Hindlimb muscle (tissue), 1 donor: ENCODE measurements around the gene DMD. TPM values are rescaled to one million over a fixed set of nuclear protein-coding genes. Genes with fewer than 3 reads are reported as not detected.

ENCODE experiments used
- DNase-seq: peaks from one replicate; pipeline ENCODE4 v3.0.0-alpha.2; 2013
- polyA plus RNA-seq: library from polyadenylated mRNA; unstranded; fragments of 120-200 nt; gene quantifications from one replicate; pipeline ENCODE4 v1.2.1, GENCODE V29; 2013; ENCODE audit not compliant: insufficient read length

The DMD gene
- polyA plus RNA-seq, 1 donor: 88.9 TPM

- DNase-seq: no peak
Observed at GRCh38 chrX:31329298-31329697, 1882.1 kb downstream of the DMD start.

DNA sequence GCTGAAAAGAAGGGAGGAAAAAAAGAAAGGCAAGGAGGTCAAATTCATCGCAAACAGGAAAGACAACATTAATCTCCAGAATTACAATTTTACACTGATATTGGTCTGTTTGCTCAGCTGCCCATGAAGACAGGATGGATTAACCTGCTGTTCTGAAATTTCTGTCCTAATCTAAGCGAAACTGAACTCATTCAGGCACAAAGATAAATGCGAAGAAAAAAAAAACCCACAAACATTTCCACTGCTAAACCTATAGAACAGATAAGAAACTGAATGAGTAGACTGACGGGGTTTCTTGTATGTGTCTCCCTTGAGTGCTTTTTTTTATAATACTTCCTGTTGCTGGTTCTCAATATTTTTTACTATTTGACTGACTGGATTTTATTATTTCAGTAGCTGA lies 1887.7 kb downstream of the DMD start:
- no peak for DNase-seq

- DNase-seq: no peak
Observed at GRCh38 chrX:31320740-31321139, 1890.6 kb downstream of the DMD start.

- no peak for DNase-seq
Observed at GRCh38 chrX:31319586-31319985, 1891.8 kb downstream of the DMD start.

- DNase-seq: no peak
Observed at GRCh38 chrX:31318866-31319265, 1892.5 kb downstream of the DMD start.

GRCh38 chrX:31316340-31316991 lies 1894.9 kb downstream of the DMD start:
- DNase-seq: no peak

GRCh38 chrX:31314921-31315320 lies 1896.4 kb downstream of the DMD start:
- DNase-seq: no peak

GRCh38 chrX:31307952-31308351 lies 1903.4 kb downstream of the DMD start:
- DNase-seq: no peak

GRCh38 chrX:31302573-31303075 lies 1908.7 kb downstream of the DMD start:
- DNase-seq: no peak

DNA sequence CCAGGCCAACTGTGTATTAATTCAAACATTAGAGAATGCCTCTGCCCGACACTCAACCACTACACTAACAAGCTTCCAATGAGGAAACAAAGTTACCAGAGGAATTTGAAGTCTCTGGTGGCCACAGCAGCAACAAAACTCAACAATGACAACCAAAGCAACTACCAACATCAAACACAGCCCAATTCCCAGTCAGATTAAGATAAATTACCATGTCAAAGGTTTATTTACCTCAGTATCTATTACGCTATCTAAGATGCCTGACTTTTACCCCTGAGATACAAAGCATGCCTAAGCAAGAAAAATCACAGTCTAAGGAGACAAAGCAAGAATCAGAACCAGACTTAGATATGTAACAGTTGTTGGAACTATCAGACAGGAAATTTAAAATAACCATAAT lies 1909.4 kb downstream of the DMD start:
- DNase-seq: no peak

GRCh38 chrX:31301203-31301602 lies 1910.1 kb downstream of the DMD start:
- DNase-seq: no peak

- no peak for DNase-seq
Observed at GRCh38 chrX:31298916-31299315, 1912.4 kb downstream of the DMD start.

DNA sequence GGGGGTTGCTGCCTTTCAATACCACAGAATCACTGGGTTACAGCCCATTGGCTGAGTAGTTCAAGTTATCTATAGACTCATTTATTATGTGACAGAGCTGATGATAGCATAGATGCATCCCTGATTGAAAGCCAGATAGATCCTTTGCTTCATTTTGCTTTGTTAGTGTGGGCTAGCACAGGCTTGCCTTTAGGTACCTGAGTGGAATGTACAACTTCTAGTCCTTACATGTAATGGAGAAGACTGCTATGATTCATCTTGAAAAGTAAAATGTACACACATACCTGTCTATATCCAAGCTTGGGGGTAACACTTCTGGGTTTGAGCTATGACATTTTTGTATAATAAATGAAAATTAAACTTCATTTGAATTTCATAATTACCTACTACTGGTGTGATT lies 1913.5 kb downstream of the DMD start:
- DNase-seq: no peak

DNA sequence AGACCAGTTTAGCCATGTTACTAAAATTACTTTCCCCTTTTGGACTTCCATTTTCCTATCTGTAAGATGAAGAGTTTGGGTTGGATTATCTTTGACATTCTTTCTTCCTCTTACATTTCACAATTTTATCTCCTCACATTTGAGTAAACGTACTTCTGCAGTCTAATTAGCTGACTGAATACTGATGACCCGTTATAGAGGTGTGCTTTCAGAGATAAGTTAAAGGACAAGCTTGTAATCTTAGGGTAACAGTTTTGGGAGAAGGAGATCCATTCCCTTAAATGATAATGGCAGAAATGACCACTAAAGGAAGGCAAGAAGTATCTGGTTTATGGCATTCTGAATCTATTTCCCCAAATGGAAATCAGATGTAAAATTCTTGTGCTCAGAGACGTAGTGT lies 1916.9 kb downstream of the DMD start:
- DNase-seq: no peak

GRCh38 chrX:31293409-31293808 lies 1917.9 kb downstream of the DMD start:
- no peak for DNase-seq

- no peak for DNase-seq
Observed at GRCh38 chrX:31291131-31291530, 1920.2 kb downstream of the DMD start.

DNA sequence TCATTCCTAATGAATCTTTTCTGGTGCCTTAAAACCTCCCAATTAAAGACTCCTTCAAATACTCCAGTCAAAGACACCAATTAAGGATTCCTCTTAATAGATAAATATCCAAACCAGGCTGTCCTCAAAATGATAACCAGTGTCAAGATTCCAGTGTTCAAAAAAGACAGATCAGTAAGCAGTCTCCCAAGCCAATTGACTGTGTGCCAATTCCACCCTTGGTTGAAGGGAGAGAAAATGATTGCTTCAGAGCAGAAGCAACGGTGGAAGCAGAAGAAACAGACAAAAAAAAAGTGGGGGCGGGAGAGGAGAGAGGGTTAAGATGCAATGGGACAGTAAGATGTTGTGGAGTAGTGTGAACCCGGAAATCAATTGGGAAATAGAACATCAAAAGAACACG lies 1923.5 kb downstream of the DMD start:
- DNase-seq: no peak

DNA sequence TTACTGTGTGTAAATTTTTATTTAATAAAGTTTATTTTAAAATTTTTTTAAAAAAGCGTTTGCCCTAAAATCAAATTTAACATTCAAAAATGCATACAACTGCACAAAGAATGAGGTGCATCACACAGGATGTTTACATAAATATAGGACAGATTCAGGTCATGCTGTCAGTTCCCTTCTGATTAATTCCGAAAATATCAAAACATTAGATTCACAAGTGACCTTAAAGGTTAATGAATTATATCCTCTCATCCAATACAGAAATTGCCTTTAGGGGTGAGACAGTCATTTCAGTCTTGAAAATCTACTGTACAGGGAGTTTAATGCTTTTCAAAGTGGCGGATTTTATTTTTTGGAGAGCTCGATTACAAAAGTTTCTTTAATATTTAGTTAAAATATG lies 1930.8 kb downstream of the DMD start:
- no peak for DNase-seq

- no peak for DNase-seq
Observed at GRCh38 chrX:31279359-31279758, 1932.0 kb downstream of the DMD start.

- DNase-seq: no peak
Observed at GRCh38 chrX:31272472-31272775, 1938.9 kb downstream of the DMD start.

DNA sequence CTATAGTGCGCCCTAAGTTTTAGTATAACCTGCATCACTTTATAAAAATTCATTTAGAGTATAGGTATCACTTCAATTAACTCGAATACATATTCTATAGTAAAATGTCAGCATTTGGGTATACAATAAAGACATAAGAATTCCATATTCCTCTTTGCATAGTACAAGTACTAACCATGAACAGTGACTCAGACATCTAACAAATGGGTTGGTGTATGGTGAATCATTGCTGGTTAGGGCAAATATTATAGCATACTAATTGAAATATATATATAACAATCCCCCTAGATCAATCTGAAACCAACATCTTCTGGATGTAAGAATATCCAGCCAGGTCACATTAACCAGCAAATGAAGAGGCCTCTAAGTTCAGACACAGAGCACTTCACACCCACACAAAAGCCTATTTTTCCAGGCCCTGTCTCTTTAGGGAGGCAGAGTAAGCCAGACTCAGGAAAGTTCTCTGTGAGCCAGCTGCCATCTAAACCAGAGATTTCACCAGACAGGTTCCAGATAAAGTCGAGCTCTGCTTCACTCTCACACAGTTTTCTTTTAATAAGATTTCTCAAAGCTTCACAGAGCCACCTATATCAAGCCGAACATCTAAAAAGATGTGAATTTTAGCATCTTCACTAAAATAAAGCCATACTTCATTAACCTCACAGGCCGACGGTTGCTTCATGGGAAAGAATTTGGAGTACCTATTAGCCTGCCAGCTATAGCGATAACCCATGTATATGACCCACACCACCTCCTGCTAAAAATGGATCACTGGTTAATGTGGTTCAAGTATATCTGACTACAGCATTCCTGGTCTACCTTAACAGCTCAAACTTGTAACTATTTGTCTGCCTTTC lies 1939.5 kb downstream of the DMD start:
- DNase-seq: no peak

DNA sequence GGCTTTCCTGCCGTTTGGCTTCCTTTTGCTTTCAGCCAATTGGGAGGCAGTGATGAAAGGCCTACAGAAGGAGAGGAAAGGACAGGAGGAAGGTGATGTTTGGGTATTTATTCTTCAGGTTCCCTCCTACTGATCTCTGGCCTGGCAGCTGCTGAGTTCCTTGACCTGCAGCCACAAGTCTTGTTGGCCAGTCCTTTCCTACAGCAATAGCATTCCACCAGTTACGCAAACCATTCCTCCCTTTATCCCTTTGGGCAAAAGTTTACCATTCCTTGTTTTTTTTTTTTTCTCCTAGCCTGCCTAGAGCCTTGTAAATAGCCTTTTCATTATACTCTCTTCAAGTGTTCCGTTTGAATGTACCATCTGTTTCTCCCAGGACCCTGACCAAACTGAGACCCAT lies 1941.4 kb downstream of the DMD start:
- no peak for DNase-seq

DNA sequence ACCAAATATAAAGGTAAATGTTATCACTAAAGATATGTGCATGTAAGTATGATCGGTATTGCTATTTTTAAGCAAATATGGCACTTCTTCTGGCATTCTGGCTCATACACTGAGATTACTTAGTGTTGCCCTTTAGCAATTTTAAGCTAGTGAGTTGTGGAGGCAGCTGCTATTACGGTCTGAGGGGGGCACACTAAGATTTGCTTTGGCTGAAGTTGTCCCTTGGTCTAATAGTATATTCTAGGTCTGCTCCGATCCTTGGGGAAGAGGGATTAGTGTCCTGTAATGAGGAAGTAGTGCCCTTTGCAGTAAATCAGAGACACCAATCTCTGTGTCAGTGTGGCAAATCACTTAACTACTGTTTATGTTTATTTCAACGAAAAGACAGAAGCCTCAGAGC lies 1943.0 kb downstream of the DMD start:
- DNase-seq: no peak
